HT1080 (cell line): Measurements from ENCODE around the gene FSTL1. TPM values are rescaled to one million over a fixed set of nuclear protein-coding genes. Genes with fewer than 3 reads are reported as not detected.

Source experiments
- DNase-seq: peaks from one replicate; pipeline ENCODE4 v3.0.0-alpha.2; 2015; ENCODE audit warnings: low read depth
- total RNA-seq: library from RNA; depleted of rRNA; stranded (reverse); fragments of >200 nt; shearing (Covaris generic); gene quantifications from 2 replicates; pipeline ENCODE4 v1.2.3, GENCODE V29; 2014

The FSTL1 gene
- total RNA-seq, 1 experiment from 2014 or later = 134 TPM

- no peak for DNase-seq
These were observed 18.0 kb upstream of the FSTL1 start for GRCh38 chr3:120468635-120469295.

DNA sequence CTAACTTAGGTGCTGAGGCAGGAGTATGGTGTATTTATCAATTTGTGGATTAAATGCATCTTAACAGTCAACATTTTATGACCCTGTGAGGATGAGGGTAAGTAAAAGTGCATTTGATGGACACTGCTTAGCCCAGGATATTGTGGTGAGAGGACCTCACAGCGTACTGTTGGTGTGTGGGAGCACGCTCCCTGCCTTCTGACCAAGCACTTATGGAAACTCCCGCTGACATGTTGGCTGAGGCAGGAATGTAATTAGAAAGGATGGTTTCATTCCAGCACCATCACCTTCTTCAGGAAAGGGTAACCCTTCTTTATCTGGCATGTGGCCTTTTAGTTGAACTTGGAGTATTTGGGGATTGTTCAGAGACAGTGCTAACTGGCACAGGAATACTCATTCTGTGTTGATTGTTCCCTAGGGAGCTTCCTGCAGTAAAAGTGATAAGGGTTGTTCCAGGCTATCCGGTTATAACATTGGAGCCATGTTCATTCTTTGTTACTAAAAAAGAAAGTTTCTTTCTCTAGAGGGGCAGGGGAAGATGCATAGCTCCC is 11.7 kb upstream of the FSTL1 start:
- no peak for DNase-seq

DNA sequence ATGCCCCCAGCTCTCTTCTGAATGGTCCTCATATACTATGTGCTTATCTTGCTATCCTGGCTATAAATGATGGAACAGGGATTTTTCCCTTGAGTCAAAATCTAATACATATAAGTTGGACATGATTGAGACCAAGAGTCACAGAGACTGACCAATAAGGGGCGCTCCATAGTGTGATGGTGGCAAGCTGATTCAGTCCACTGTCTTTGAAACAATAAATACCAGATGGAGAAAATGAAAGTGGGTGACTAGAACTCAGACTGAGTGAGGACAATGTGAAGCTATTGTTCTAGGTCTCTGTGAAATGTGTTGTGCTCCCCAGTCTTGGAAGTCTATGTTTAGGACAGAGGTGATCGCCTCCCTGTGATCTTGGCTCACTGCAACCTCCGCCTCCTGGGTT is 10.6 kb upstream of the FSTL1 start:
- no peak for DNase-seq

DNA sequence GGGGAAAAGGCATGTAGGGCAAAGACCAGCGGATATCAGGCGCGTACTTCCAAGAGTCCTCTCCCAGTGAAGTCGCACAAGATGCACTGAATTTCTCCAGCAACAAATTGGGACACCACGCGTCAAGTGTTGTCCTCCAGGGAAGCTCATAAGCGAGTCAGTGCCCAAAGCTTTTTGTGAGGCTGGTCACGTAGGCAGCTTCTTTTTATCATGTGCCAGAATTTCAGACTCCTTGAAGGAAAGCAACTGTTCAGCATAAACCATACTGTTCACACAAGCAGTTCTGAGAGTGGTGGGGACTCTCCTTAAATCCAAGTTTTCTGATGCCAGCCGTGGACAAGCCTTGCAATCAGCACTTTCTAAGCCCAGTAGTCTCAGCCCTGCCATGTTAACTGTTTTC is 10.1 kb upstream of the FSTL1 start:
- DNase-seq = no peak

DNA sequence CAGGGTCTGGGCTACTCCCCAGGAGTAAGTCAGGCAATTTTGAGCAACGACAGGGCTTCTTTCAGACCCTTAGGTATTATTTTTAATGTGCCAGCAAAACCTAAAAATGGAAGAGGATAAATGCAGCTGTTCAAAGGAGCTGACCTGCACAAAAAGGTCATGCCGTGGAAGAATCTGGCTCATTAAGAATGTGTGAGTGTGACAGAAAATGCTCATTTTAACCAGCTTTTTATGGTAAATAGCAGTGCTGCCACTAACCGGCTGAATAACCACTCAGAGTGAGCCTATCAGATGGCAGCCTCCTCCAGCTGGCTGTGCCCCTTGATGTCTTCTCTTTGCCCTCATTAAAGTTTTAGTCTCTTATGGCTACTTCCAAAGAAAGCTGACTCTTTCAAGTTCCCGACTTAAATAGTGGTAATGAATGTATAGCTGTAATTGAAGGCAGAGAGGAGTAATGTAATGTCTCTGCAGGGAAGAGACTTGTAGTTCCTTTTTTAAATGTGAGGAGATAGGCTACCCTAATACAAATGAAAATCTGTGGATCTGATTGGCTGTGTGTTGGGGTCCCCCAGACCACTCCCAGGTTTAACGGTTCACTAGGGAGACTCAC is 9.5 kb upstream of the FSTL1 start:
- no peak for DNase-seq

- DNase-seq = no peak
These were observed 8.4 kb upstream of the FSTL1 start for GRCh38 chr3:120459196-120459595.

GRCh38 chr3:120457827-120458226 is 7.0 kb upstream of the FSTL1 start:
- no peak for DNase-seq

GRCh38 chr3:120454076-120454689 is 3.4 kb upstream of the FSTL1 start:
- DNase-seq = no peak

- no peak for DNase-seq
These were observed 2.0 kb upstream of the FSTL1 start for GRCh38 chr3:120452816-120453215.

- DNase-seq = no peak
These were observed 1.0 kb upstream of the FSTL1 start for GRCh38 chr3:120451806-120452205.

GRCh38 chr3:120451272-120451761 is 525 bp upstream of the FSTL1 start:
- DNase-seq = no peak

- DNase-seq = peak; percentile 50
These were observed 842 bp downstream of the FSTL1 start for GRCh38 chr3:120449701-120450599.

GRCh38 chr3:120449251-120449650 is 1.5 kb downstream of the FSTL1 start:
- DNase-seq = no peak

GRCh38 chr3:120448756-120449155 is 2.0 kb downstream of the FSTL1 start:
- peak; percentile 87 for DNase-seq

DNA sequence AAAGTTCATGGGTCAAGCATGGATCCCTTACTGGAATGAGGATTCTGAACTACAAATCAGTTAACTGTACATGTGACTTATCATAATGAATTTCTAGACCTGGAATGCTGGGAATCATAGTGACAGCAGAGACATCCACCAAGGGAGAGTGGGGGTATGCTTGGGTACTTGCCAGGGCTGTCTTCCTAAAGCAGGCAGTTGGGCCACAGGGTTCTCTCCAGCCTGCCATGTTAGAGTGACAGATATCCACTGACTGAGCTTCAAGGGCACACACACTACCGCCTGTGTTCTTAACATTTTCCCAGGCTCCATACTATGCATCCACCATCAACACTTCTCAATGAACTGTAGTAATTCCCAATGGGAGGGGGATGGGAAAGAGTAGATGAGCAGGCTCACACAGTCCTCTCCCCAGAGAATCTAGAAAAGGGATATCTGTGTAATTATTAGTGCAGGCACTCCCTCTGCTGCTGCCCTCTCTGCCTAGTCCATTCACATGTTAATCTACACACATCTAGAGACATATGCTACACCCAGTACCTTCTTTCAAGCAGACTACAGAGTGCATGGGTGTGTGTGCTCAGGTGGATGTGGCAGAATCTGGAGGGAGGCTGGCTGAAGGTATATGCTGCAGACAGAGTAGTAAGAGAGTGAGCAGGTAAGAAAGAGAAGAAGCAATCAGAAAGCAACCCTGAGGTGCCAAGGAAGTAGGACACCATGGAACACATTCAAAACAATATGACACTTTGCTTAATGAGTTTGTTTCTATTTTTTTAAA is 3.7 kb downstream of the FSTL1 start:
- DNase-seq = no peak

GRCh38 chr3:120445654-120446053 is 5.1 kb downstream of the FSTL1 start:
- DNase-seq = no peak

- DNase-seq = no peak
These were observed 7.1 kb downstream of the FSTL1 start for GRCh38 chr3:120443626-120444123.

DNA sequence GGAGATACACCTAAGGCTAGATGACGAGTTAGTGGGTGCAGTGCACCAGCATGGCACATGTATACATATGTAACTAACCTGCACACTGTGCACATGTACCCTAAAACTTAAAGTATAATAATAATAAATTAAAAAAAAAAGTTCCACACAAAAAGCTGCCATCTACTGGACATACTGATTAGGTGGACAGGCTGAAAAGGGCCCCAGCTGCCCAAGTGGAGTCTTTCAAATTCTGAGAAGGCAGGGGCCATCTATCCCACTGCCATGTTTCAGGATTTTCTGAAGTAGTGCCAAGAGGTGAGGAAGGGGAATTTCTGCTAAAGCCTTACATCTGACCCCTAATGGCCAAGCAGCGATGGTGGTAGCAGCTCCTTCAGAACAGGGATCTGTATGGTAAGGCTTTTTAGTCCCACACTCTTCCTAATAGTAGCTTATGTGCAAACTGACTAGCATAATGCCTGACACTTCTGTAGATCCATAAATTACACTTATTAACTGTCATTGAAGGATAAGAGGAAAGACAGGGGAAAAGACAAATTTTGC is 7.7 kb downstream of the FSTL1 start:
- no peak for DNase-seq

DNA sequence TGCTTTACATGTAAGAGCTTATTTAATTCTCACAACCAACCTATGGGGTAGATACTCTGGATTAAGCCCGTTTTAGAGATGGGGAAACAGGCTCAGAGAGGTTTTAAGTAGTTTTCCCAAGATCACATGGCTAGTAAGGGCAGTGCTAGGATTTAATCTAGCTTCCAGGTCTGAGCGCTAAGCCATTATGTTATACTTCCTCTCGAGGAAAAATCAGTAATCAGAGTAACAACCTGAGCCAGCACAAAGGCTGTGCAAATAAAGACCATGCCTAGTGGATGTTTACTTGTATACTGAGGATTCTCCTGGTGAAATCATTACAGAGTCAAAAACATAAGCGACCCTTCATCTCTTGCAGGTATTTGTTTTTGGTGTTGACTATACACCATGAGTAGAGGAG is 9.0 kb downstream of the FSTL1 start:
- no peak for DNase-seq

DNA sequence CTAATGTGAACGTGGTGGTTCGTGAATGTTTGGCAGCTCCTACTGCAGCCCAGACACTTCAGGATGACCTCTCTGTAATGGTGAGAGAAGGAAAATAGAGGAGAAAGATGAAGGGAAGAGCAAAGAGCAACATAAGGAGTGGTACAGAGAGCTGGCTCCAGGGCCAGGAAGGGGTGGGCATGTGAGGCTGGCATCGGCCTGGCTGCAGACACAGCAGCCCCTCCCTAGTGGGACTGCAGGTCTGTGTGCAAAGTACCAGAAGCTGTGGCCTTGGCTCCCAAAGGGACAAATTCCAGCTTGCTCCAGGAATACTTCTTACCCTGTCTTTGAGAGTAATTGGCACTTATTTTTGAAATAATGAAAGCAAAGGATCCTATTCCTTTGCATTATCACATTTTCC is 10.0 kb downstream of the FSTL1 start:
- no peak for DNase-seq
